Right renal pelvis (tissue), 4 donors: ENCODE measurements around the gene MCHR2. TPM values are rescaled to one million over a fixed set of nuclear protein-coding genes. Genes with fewer than 3 reads are reported as not detected.
"Not testable (repeated sequence)": the region's sequence is repeated elsewhere in the genome, so short reads cannot be mapped to it uniquely, and the experiment has no call there.

Experiments used
- DNase-seq, 4 donors: peaks; one replicate each; pipeline ENCODE4 v3.0.0-alpha.2; 2013; ENCODE audit warnings: low read depth in 4 of 4, low spot score in 3 of 4, missing footprints in 1 of 4
- polyA plus RNA-seq, 4 donors: library from polyadenylated mRNA; unstranded; fragments of 120-200 nt; gene quantifications; one replicate each; pipeline ENCODE4 v1.2.1, GENCODE V29; 2013; ENCODE audit not compliant: insufficient read length in 4 of 4

Gene MCHR2
- polyA plus RNA-seq, result under 1 TPM in 1 of 4 donors, not detected in 3; 0.03 TPM

- DNase-seq, result no peak
These were observed at the start of gene MCHR2 for GRCh38 chr6:99993533-99994251. TSS of gene MCHR2 (minus strand) at chr6:99994223. CDS start at chr6:99956147, 38,076 bp downstream.

- not testable (repeated sequence) for DNase-seq
These were observed 44.5 kb upstream of the MCHR2 start for GRCh38 chr6:100038546-100038945.

GRCh38 chr6:100035873-100036653 lies 42.0 kb upstream of the MCHR2 start:
- no peak for DNase-seq

GRCh38 chr6:100023798-100024197 lies 29.8 kb upstream of the MCHR2 start:
- DNase-seq, result no peak

GRCh38 chr6:100022847-100023246 lies 28.8 kb upstream of the MCHR2 start:
- no peak for DNase-seq

- no peak for DNase-seq
These were observed 14.8 kb upstream of the MCHR2 start for GRCh38 chr6:100008857-100009256.

GRCh38 chr6:100001915-100002388 lies 7.9 kb upstream of the MCHR2 start:
- peak in 1 of 4 donors; percentile 8 for DNase-seq

GRCh38 chr6:99997141-99997540 lies 3.1 kb upstream of the MCHR2 start:
- DNase-seq, result no peak

GRCh38 chr6:99995916-99996315 lies 1.9 kb upstream of the MCHR2 start:
- DNase-seq, result no peak

GRCh38 chr6:99993146-99993532 lies 884 bp downstream of the MCHR2 start:
- no peak for DNase-seq

GRCh38 chr6:99991955-99992354 lies 2.1 kb downstream of the MCHR2 start:
- no peak for DNase-seq

- no peak for DNase-seq
These were observed 13.3 kb downstream of the MCHR2 start for GRCh38 chr6:99980741-99981140.

GRCh38 chr6:99979953-99980352 lies 14.1 kb downstream of the MCHR2 start:
- no peak for DNase-seq

- no peak for DNase-seq
These were observed 27.0 kb downstream of the MCHR2 start for GRCh38 chr6:99967052-99967451.

- no peak for DNase-seq
These were observed 34.0 kb downstream of the MCHR2 start for GRCh38 chr6:99960027-99960426.

- no peak for DNase-seq
These were observed 42.8 kb downstream of the MCHR2 start for GRCh38 chr6:99951016-99951805.

GRCh38 chr6:99946005-99946404 lies 48.0 kb downstream of the MCHR2 start:
- no peak for DNase-seq

- DNase-seq, result no peak
These were observed 50.2 kb downstream of the MCHR2 start for GRCh38 chr6:99943846-99944245.

GRCh38 chr6:99940582-99940981 lies 53.4 kb downstream of the MCHR2 start:
- no peak for DNase-seq

GRCh38 chr6:99933129-99933528 lies 60.9 kb downstream of the MCHR2 start:
- DNase-seq, result no peak

- no peak for DNase-seq
These were observed 81.4 kb downstream of the MCHR2 start for GRCh38 chr6:99912657-99913056.
